HG03135 (cell line): ENCODE measurements around the gene TEAD3.

Experiments used
- ATAC-seq: cut with Tn5 transposase; IDR thresholded peaks from one replicate; pipeline ENCODE4 v1.9.1; 2021; ENCODE audit warnings: mild to moderate bottlenecking, moderate library complexity; ENCODE audit not compliant: unreplicated experiment

TEAD3 gene

DNA sequence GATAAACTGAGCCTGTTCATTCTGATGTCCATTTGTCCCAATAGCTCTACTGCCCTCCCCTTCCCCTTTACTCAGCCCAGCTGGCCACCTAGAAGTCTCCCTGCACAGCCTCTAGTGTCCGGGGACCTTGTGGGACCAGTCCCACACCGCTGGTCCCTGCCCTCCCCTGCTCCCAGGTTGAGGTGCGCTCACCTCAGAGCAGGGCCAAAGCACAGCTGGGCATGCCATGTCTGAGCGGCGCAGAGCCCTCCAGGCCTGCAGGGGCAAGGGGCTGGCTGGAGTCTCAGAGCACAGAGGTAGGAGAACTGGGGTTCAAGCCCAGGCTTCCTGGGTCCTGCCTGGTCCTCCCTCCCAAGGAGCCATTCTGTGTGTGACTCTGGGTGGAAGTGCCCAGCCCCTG lies 69.4 kb downstream of the TEAD3 start:
- ATAC-seq, result no peak

DNA sequence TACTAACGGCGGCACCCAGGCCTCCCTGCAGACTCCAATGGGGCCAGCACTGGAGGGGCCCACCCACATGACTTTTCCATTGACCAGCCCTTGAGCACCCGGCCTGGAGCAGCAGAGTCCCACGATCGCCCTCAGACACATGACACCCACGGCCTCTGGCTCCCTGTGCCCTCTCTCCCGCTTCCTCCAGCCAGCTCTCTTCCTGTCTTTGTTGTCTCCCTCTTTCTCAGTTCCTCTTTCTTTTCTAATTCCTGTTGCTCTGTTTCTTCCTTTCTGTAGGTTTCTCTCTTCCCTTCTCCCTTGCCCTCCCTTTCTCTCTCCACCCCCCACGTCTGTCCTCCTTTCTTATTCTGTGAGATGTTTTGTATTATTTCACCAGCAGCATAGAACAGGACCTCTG lies 70.8 kb downstream of the TEAD3 start:
- no peak for ATAC-seq

GRCh38 chr6:35425284-35425683 lies 71.6 kb downstream of the TEAD3 start:
- ATAC-seq, result no peak
